Lung (tissue), 12 donors: ENCODE measurements around the gene TBPL1. TPM values are rescaled to one million over a fixed set of nuclear protein-coding genes. Genes with fewer than 3 reads are reported as not detected.

ENCODE experiments used
- ATAC-seq: fragments of 200-7000 bp; cut with Tn5 transposase; one replicate; pipeline ENCODE4 v1.9.1; 2020; ENCODE audit warnings: moderate number of reproducible peaks; ENCODE audit not compliant: insufficient read depth, low FRiP score
- DNase-seq, 3 donors: peaks; one replicate each; pipeline ENCODE4 v3.0.0-alpha.2; 2013 to 2017
- H3K27ac ChIP-seq, 2 donors: one replicate each; pipeline ENCODE4 v1.5.1; 2013; ENCODE audit warnings: mild to moderate bottlenecking in 2 of 2, moderate library complexity in 2 of 2, control low read depth in 1 of 2, inconsistent platforms in 1 of 2, low read depth in 1 of 2, low read length in 1 of 2
- H3K27me3 ChIP-seq, 3 donors: one replicate each; pipeline ENCODE4 v1.5.1; 2013; ENCODE audit warnings: low read length in 2 of 3; ENCODE audit not compliant: control insufficient read depth in 3 of 3, insufficient read depth in 3 of 3
- H3K36me3 ChIP-seq, 4 donors: one replicate each; pipeline ENCODE4 v1.5.1; 2013; ENCODE audit warnings: low read length in 4 of 4, mild to moderate bottlenecking in 1 of 4, moderate library complexity in 1 of 4; ENCODE audit not compliant: control insufficient read depth in 4 of 4, insufficient read depth in 4 of 4
- H3K4me1 ChIP-seq, 5 donors: one replicate each; pipeline ENCODE4 v1.5.1; 2013; ENCODE audit warnings: low read length in 5 of 5, mild to moderate bottlenecking in 2 of 5, moderate library complexity in 1 of 5; ENCODE audit not compliant: control insufficient read depth in 5 of 5, insufficient read depth in 5 of 5
- H3K4me3 ChIP-seq: one replicate; pipeline ENCODE4 v1.5.1; 2013; ENCODE audit warnings: mild to moderate bottlenecking, control low read depth, moderate library complexity
- H3K9ac ChIP-seq, 2 donors: one replicate each; pipeline ENCODE4 v1.5.1; 2013; ENCODE audit warnings: low read length in 2 of 2, control low read depth in 1 of 2; ENCODE audit not compliant: insufficient read depth in 1 of 2
- H3K9me3 ChIP-seq, 4 donors: one replicate each; pipeline ENCODE4 v1.5.1; 2013; ENCODE audit warnings: low read length in 3 of 4, mild to moderate bottlenecking in 1 of 4, moderate library complexity in 1 of 4; ENCODE audit not compliant: control insufficient read depth in 4 of 4, insufficient read depth in 3 of 4
- CTCF ChIP-seq: IDR thresholded peaks from 2 replicates; pipeline ENCODE4 v1.5.1; 2012; ENCODE audit warnings: mild to moderate bottlenecking; ENCODE audit errors: control extremely low read depth, extremely low read depth
- WGBS, 2 donors: extraction: QIAGEN DNeasy Blood & Tissue Kit; methylation state at CpG; one replicate each; pipeline ENCODE4 v1.1.7; 2013; 5-methylcytosine and 5-hydroxymethylcytosine counted together
- polyA plus RNA-seq, 2 donors: library from polyadenylated mRNA; stranded (reverse); fragments of 200-250 nt; gene quantifications; one replicate each; pipeline ENCODE4 v1.2.1, GENCODE V29; 2013
- total RNA-seq, 2 donors: library from RNA; depleted of rRNA in 1 of 2; stranded (reverse); fragments of >200 nt in 1 of 2; gene quantifications; one replicate each; pipeline ENCODE4 v1.2.1, GENCODE V29; 2014 to 2021
- donor health status: control.
- donor health status: control.
- donor health status: Bipolar disorder and iron deficiency.
- donor health status: healthy.
- donor health status: DM: yes; HTN: yes; CAD: no.

TBPL1 gene
- total and polyA plus RNA-seq, 4 donors = 20.4 to 31.3 (median 23.0) TPM

GRCh38 chr6:134009876-134010275 is 56.9 kb downstream of the TBPL1 start:
- no peak for ATAC-seq
- Histone ChIP-seq H3K4me3 (no peak overlapping the region), H3K4me1 (peaks cover 0 to 10% (median 5%) of the 10 kb centered on the region in 5 donors), H3K27ac (no peak overlapping the region), H3K27me3 (no peaks in the 10 kb centered on the region), H3K36me3 (no peaks in the 10 kb centered on the region), H3K9ac (no peak overlapping the region), H3K9me3 (no peaks in the 10 kb centered on the region)
- no peak for TF ChIP-seq CTCF
- no peak for DNase-seq

GRCh38 chr6:134010400-134010799 is 57.4 kb downstream of the TBPL1 start:
- H3K27ac ChIP-seq = no peak overlapping the region
- peaks cover 0 to 12% (median 5%) of the 10 kb centered on the region in 5 donors for H3K4me1 ChIP-seq
- H3K27me3 ChIP-seq = no peaks in the 10 kb centered on the region
- H3K36me3 ChIP-seq = no peaks in the 10 kb centered on the region
- DNase-seq (no peak), ATAC-seq (no peak)
- no peak overlapping the region for H3K4me3 ChIP-seq
- 95 to 96% methylated on average over 8 of the region's 8 CpGs for WGBS, 2 donors
- H3K9me3 ChIP-seq = no peaks in the 10 kb centered on the region
- H3K9ac ChIP-seq = no peak overlapping the region
- no peak for TF ChIP-seq CTCF

DNA sequence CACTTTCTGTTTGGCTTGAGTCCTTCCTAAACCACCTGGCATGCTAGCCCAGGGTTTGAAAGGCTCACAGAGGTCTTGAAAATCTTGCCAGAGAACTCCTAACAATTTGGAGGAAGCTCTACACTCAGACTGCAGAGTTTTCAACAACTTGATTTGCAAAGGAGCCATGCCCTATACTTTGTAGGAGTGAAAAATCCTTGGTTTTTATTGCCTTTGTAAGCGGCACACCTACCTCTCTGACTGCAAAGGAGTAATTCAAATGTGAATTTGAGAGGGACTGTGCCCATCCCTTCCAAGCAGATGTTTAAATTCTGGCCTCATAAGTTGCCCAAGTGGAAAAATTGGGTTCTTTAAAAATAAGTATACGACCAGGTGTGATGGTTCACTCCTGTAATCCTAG is 58.0 kb downstream of the TBPL1 start:
- no peaks in the 10 kb centered on the region for H3K9me3 ChIP-seq
- H3K27ac ChIP-seq = no peak overlapping the region
- TF ChIP-seq CTCF = no peak
- no peaks in the 10 kb centered on the region for H3K36me3 ChIP-seq
- no peak overlapping the region for H3K4me3 ChIP-seq
- ATAC-seq (no peak), DNase-seq (no peak)
- 91 to 96% methylated on average over 2 of the region's 2 CpGs for WGBS, 2 donors
- H3K9ac ChIP-seq = no peak overlapping the region
- no peaks in the 10 kb centered on the region for H3K27me3 ChIP-seq
- peaks cover 0 to 12% (median 5%) of the 10 kb centered on the region in 5 donors for H3K4me1 ChIP-seq

DNA sequence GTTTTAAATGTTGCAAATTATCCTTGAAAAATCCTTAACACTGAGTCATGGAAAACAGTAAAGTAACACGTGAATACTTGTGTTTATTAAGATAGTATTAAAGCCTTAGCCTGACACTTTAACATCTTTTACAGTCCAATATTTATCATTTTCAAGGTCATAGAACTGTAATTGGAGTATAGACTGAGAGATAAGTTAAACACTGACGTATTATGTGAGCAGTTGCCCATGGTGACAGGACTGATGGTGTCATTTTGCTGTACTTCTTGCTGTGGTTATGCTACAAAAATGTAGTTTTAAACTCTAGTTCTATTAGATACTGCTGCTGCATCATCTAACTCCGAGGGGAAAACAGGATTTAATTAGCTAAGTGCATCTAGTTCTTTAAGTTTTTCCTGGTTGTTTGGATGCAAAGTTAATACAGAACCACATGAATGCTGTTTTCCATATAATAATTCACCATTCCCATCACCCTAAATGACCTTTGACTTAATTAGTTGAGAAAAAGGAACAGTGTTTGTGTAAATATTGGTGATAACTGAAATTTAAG is 61.6 kb downstream of the TBPL1 start:
- no peaks in the 10 kb centered on the region for H3K27me3 ChIP-seq
- TF ChIP-seq CTCF = no peak
- H3K9ac ChIP-seq = no peak overlapping the region
- DNase-seq (no peak), ATAC-seq (no peak)
- no peak overlapping the region for H3K4me3 ChIP-seq
- H3K9me3 ChIP-seq = peaks cover 0 to 2% (median 0%) of the 10 kb centered on the region in 4 donors
- H3K27ac ChIP-seq = no peak overlapping the region
- H3K4me1 ChIP-seq = peaks cover 0 to 3% (median 0%) of the 10 kb centered on the region in 5 donors
- peaks cover 0 to 2% (median 0%) of the 10 kb centered on the region in 4 donors for H3K36me3 ChIP-seq
- 76 to 81% methylated on average over 3 of the region's 3 CpGs for WGBS, 2 donors
